HFFc6 (cell line): Measurements from ENCODE around the gene CALN1. TPM values are rescaled to one million over a fixed set of nuclear protein-coding genes. Genes with fewer than 3 reads are reported as not detected.

Experiments used
- DNase-seq: peaks from one replicate; pipeline ENCODE4 v3.0.0-alpha.2; 2018
- H3K27ac Mint-ChIP-seq: 2 replicates; pipeline ENCODE4 v1.8.0; 2020; ENCODE audit warnings: mild to moderate bottlenecking, mixed read lengths
- H3K27me3 Mint-ChIP-seq: 2 replicates; pipeline ENCODE4 v1.8.0; 2021; ENCODE audit warnings: mild to moderate bottlenecking, moderate library complexity, mixed read lengths; ENCODE audit not compliant: insufficient read depth
- H3K36me3 Mint-ChIP-seq: 2 replicates; pipeline ENCODE4 v1.8.0; 2021; ENCODE audit warnings: low read depth, mixed read lengths
- H3K4me1 Mint-ChIP-seq: 2 replicates; pipeline ENCODE4 v1.8.0; 2020; ENCODE audit warnings: low read depth, mixed read lengths
- H3K4me3 Mint-ChIP-seq: 2 replicates; pipeline ENCODE4 v1.8.0; 2020; ENCODE audit warnings: mild to moderate bottlenecking, moderate library complexity, mixed read lengths
- H3K9me3 Mint-ChIP-seq: 2 replicates; pipeline ENCODE4 v1.8.0; 2020; ENCODE audit warnings: mild to moderate bottlenecking, mixed read lengths
- total RNA-seq, 6 experiments: library from RNA; stranded (reverse); fragmentation: NEBNext Ultra II Directional; extraction: Animal tissue kit (Norgen Biotek cat#: 25700); gene quantifications; 2 replicates in 1 of 6; 3 replicates in 5 of 6; pipeline ENCODE4 v1.2.3, GENCODE V29; 2021
- TF ChIP-seq, protein P1 (sequence below): fragments of 200-600 bp; sonication (generic); IDR thresholded peaks from 2 replicates; pipeline ENCODE4 v1.5.0; 2021; ENCODE audit warnings: antibody characterized with exemption, mild to moderate bottlenecking

CALN1 gene
- total RNA-seq, 6 experiments from 2014 or later: not detected

DNA sequence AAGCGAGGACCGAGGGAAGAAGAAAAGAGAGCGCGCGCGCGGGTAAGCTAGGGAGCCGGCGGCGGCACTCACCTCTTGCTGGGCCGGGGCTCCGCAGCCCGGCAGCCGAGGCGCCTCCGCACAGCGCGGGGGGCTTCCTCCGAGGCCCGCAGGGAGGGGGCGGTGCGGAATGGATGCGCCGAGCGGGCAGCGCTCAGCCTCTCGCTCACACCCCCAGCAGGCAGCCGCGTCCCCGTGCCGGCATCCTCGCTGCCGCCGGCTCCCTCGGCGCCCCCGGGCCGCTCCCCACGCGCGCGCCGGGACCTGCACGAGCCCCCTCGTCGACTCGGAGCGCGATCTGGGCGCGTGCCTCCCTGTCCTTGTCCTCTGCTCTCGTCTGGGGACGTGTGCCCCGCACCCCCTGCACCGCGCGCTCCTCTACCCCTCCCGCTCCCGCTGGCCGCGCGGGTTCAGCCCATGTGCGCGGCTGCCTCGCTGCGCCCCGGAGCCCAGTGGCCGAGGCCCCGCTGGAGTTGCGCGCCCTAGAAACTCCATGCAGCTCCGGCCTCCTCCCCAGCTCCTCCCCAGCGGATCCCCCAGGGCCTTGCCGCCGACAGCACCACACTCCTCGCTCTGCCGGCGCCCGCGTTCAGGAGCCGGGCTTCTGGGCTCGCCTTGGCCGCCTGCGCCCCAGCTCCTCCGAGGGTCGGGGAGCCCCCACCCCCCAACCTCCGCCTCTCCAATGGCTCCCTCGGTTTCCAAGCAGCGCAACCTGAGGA lies 75.3 kb downstream of the CALN1 start:
- H3K4me1 Mint-ChIP-seq: no peaks in the 10 kb centered on the region
- H3K4me3 Mint-ChIP-seq: no peak overlapping the region
- TF ChIP-seq, protein P1, sequence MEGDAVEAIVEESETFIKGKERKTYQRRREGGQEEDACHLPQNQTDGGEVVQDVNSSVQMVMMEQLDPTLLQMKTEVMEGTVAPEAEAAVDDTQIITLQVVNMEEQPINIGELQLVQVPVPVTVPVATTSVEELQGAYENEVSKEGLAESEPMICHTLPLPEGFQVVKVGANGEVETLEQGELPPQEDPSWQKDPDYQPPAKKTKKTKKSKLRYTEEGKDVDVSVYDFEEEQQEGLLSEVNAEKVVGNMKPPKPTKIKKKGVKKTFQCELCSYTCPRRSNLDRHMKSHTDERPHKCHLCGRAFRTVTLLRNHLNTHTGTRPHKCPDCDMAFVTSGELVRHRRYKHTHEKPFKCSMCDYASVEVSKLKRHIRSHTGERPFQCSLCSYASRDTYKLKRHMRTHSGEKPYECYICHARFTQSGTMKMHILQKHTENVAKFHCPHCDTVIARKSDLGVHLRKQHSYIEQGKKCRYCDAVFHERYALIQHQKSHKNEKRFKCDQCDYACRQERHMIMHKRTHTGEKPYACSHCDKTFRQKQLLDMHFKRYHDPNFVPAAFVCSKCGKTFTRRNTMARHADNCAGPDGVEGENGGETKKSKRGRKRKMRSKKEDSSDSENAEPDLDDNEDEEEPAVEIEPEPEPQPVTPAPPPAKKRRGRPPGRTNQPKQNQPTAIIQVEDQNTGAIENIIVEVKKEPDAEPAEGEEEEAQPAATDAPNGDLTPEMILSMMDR: no peak
- DNase-seq: no peak
- no peak overlapping the region for H3K27ac Mint-ChIP-seq
- peaks cover 28% of the 10 kb centered on the region for H3K9me3 Mint-ChIP-seq
- no peaks in the 10 kb centered on the region for H3K36me3 Mint-ChIP-seq
- peaks cover 2% of the 10 kb centered on the region; the same call in 1 of the 2 replicates for H3K27me3 Mint-ChIP-seq

DNA sequence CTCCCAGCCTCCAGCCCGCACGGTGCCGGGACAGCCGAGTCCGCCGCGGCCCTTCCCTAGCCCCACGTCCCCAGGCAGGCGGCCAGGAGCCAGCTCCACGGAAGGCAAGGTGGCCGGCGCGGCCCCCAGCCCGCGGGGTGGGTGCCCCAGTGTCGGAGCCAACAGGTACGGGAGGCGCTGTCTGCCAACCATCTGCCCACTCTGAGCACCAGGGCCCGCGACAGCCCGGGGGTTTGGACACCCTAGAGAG lies 75.8 kb downstream of the CALN1 start:
- TF ChIP-seq, protein P1: no peak
- H3K4me1 Mint-ChIP-seq: no peaks in the 10 kb centered on the region
- no peaks in the 10 kb centered on the region for H3K36me3 Mint-ChIP-seq
- peaks cover 24% of the 10 kb centered on the region for H3K9me3 Mint-ChIP-seq
- H3K4me3 Mint-ChIP-seq: no peak overlapping the region
- H3K27ac Mint-ChIP-seq: no peak overlapping the region
- H3K27me3 Mint-ChIP-seq: peaks cover 2% of the 10 kb centered on the region; the same call in 1 of the 2 replicates
- no peak for DNase-seq

DNA sequence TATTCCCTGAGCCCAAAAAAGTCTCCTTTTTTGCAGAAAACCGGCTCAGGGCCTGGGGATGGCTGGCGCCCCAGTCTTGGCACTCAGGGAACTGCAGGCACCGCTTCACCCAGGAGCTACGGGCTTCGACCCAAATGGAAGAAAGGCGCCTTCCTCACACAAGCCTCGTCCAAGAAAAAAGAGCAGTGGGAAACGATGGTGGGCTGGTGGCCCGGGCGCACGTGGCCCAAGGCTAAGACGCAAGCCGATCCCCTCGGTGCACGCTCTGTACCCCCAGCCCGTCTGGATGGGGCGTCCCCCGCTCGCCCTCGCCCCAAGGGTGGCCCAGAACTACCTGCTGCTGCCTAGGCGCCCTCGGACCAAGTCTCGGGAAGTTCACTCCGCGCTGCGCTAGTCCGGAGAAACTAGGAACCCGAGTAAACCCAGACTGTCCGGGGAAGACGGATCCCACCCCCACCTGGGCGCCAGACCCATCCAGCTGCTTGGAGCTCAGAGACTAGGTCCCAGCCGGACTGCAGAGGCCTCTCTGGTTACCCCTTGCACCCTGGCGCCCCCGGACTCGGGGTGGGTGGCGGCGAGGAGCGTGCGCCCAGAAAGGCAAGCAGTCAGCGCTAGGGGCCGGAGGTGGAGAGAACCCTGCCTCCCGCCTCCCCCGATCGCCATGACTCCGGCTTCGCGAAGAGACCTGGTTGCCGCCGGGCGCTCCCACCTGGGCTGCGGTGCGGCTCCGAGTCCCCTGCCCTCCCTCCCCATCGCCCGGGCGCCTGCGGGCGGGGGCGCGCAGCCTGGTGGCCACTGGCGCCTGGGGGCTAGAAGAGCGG lies 76.4 kb downstream of the CALN1 start:
- no peak overlapping the region for H3K4me3 Mint-ChIP-seq

DNA sequence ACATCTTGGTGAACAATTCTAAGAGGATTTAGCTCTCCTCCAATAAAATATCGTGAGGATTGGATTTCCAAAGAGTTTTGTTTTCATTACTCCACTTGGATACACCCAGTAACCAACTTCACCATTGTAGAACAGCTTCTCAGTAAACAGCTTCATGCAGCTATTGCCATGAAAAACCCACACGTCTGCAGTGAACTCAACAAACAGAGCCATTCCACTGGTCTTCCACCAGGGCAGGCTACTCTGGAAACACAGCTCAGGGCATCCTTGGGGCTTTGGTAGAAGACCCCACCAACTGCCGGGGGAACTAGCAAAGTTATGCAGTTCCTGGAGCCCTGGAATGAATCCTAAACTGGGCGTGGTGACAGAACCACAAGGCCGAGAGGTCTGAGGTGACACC lies 77.4 kb downstream of the CALN1 start:
- H3K36me3 Mint-ChIP-seq: no peaks in the 10 kb centered on the region
- TF ChIP-seq, protein P1: no peak

More for the DNA sequence above, 76.4 kb downstream of the CALN1 start:
- TF ChIP-seq, protein P1: no peak
- DNase-seq: no peak
- peaks cover 2% of the 10 kb centered on the region; the same call in 1 of the 2 replicates for H3K27me3 Mint-ChIP-seq
- no peak overlapping the region for H3K27ac Mint-ChIP-seq
- peaks cover 24% of the 10 kb centered on the region for H3K9me3 Mint-ChIP-seq
- no peaks in the 10 kb centered on the region for H3K4me1 Mint-ChIP-seq
- no peaks in the 10 kb centered on the region for H3K36me3 Mint-ChIP-seq

DNA sequence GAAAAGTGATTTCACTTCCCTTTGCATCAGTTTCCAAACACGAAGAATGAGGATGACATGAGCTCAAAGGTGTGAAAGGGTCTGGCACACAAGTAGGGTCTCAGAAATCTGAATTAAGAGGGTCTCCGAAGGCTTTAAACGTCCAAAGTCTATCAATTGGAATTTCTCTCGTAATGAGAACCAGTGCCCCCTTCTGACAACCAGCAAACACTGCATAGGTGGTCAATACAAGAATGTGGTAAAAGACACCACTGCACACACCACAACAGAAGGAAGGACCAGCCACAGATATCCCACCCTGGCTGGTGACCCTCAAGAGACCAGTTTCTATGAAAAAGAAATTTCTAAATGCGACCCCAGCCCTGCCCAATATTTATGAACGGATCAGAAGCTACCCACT lies 78.1 kb downstream of the CALN1 start:
- TF ChIP-seq, protein P1: peak; percentile 12; the same call in 1 of the 2 replicates
- no peak overlapping the region for H3K4me3 Mint-ChIP-seq
- DNase-seq: no peak
- peaks cover 30% of the 10 kb centered on the region for H3K9me3 Mint-ChIP-seq
- H3K27ac Mint-ChIP-seq: no peak overlapping the region
- H3K4me1 Mint-ChIP-seq: no peaks in the 10 kb centered on the region
- no peaks in the 10 kb centered on the region for H3K36me3 Mint-ChIP-seq
- H3K27me3 Mint-ChIP-seq: peaks cover 2% of the 10 kb centered on the region

More for the DNA sequence above, 77.4 kb downstream of the CALN1 start:
- peaks cover 2% of the 10 kb centered on the region for H3K27me3 Mint-ChIP-seq
- no peak overlapping the region for H3K4me3 Mint-ChIP-seq
- DNase-seq: no peak
- H3K4me1 Mint-ChIP-seq: no peaks in the 10 kb centered on the region
- H3K9me3 Mint-ChIP-seq: peaks cover 30% of the 10 kb centered on the region
- no peak overlapping the region for H3K27ac Mint-ChIP-seq
